WERI-Rb-1 (cell line): ENCODE measurements around the gene RASAL1.
"Not testable (repeated sequence)": the region's sequence is repeated elsewhere in the genome, so short reads cannot be mapped to it uniquely, and the experiment has no call there.

Source experiments
- DNase-seq: peaks from one replicate; pipeline ENCODE4 v3.0.0-alpha.2; 2020
- H3K27ac ChIP-seq: fragments of 250-450 bp; sonication (Bioruptor Pico); 2 replicates; pipeline ENCODE4 v1.5.1; 2020; ENCODE audit warnings: mild to moderate bottlenecking, moderate library complexity
- H3K27me3 ChIP-seq: fragments of 250-450 bp; sonication (Bioruptor Pico); 2 replicates; pipeline ENCODE4 v1.5.1; 2021; ENCODE audit warnings: mild to moderate bottlenecking, low read depth, moderate library complexity; ENCODE audit not compliant: insufficient read depth, severe bottlenecking
- H3K36me3 ChIP-seq: fragments of 250-450 bp; sonication (Bioruptor Pico); 2 replicates; pipeline ENCODE4 v1.5.1; 2020; ENCODE audit warnings: mild to moderate bottlenecking, moderate library complexity
- H3K4me3 ChIP-seq: 2 replicates; pipeline ENCODE4 v1.5.1; 2011; ENCODE audit warnings: low read depth, mild to moderate bottlenecking, control low read depth, low read length
- H3K9me3 ChIP-seq: fragments of 250-450 bp; sonication (Bioruptor Pico); 2 replicates; pipeline ENCODE4 v1.5.1; 2021; ENCODE audit warnings: mild to moderate bottlenecking, moderate library complexity; ENCODE audit not compliant: severe bottlenecking
- TF ChIP-seq, protein P1 (sequence below): IDR thresholded peaks from 2 replicates; pipeline ENCODE4 v1.5.1; 2011; ENCODE audit warnings: low read depth, mild to moderate bottlenecking, control low read depth, inconsistent platforms, low read length

Gene RASAL1

DNA sequence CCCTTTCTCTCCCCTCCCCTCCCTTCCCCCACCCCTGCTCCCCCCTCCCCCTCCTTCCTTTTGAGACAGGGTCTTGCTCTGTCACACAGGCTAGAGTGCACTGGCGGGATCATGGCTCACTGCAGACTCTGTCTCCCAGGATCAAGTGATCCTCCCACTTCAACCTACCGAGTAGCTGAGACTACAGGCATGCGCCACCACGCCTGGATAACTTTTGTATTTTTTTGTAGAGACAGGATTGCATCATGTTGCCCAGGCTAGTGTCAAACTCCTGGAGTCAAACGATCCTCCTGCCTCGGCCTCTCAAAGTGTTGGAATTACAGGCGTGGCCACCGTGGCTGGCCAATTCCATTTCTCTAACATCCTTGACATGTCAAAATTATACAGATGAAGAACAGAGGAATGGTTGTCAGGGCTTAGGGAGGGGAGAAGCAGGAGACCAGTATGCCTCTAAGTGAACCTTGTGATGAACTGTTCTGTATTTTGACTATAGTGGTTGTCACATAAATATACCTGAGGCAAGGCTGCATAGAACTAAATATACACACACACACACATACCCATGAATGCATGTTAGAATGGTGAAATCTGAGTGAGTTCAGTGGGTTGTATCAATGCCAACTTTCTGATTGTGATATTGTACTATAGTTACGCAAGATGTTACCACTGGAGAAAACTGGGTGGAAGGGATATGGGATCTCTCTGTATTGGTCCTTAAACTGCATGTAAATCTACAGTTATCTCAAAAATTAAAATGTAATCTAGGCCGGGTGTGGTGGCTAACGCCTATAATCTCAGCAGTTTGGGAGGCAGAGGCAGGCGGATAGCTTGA lies 10.4 kb upstream of the RASAL1 start:
- H3K27ac ChIP-seq: no peak overlapping the region
- no peak for DNase-seq
- no peaks in the 10 kb centered on the region for H3K9me3 ChIP-seq
- no peaks in the 10 kb centered on the region for H3K27me3 ChIP-seq
- H3K4me3 ChIP-seq: no peak overlapping the region
- no peaks in the 10 kb centered on the region for H3K36me3 ChIP-seq
- TF ChIP-seq, protein P1, sequence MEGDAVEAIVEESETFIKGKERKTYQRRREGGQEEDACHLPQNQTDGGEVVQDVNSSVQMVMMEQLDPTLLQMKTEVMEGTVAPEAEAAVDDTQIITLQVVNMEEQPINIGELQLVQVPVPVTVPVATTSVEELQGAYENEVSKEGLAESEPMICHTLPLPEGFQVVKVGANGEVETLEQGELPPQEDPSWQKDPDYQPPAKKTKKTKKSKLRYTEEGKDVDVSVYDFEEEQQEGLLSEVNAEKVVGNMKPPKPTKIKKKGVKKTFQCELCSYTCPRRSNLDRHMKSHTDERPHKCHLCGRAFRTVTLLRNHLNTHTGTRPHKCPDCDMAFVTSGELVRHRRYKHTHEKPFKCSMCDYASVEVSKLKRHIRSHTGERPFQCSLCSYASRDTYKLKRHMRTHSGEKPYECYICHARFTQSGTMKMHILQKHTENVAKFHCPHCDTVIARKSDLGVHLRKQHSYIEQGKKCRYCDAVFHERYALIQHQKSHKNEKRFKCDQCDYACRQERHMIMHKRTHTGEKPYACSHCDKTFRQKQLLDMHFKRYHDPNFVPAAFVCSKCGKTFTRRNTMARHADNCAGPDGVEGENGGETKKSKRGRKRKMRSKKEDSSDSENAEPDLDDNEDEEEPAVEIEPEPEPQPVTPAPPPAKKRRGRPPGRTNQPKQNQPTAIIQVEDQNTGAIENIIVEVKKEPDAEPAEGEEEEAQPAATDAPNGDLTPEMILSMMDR: no peak

DNA sequence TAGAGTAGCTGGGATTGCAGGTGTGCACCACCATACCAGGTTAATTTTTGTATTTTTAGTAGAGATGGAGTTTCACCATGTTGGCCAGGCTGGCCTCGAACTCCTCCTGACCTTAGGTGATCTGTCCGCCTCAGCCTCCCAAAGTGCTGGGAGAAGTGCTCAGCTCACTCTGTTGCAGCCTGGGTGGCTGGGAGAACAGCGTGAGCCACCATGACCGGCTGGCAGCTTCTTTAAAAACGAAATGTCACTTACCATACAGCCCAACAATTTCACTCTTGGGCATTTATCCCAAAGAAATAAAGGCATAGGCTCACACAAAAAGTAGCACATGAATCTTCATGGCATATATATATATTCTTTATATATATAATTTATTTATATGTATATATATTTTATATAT lies 9.2 kb upstream of the RASAL1 start:
- no peaks in the 10 kb centered on the region for H3K27me3 ChIP-seq
- no peaks in the 10 kb centered on the region for H3K9me3 ChIP-seq
- H3K36me3 ChIP-seq: no peaks in the 10 kb centered on the region
- TF ChIP-seq, protein P1: no peak
- H3K4me3 ChIP-seq: no peak overlapping the region
- DNase-seq: no peak
- no peak overlapping the region for H3K27ac ChIP-seq

- H3K9me3 ChIP-seq: no peaks in the 10 kb centered on the region
- H3K27me3 ChIP-seq: no peaks in the 10 kb centered on the region
- H3K36me3 ChIP-seq: no peaks in the 10 kb centered on the region
- TF ChIP-seq, protein P1: no peak
- H3K4me3 ChIP-seq: no peak overlapping the region
- H3K27ac ChIP-seq: no peak overlapping the region
- DNase-seq: no peak
Observed at GRCh38 chr12:113143959-113144358, 8.4 kb upstream of the RASAL1 start.

DNA sequence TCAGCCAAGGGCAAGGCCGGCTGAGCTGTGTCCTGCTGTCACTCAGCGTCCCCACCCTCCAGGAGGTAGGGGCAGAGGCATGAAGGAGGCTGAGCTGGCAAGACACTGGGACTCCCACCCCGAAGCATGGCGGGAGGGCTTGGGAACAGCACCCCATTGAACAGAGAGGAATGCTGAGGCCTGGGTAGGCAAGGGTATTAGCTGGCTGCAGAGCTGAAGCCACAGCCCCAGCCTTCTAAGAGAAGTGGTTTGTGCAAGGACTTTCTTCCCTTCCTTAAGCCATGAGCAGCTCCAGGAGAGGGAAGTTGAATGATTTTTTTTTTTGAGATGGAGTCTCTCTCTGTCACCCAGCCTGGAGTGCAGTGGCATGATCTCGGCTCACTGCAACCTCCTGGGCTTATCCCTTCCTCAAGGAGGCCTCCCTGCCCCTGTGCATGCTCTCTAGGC lies 7.3 kb upstream of the RASAL1 start:
- TF ChIP-seq, protein P1: no peak
- DNase-seq: no peak
- Histone ChIP-seq H3K4me3 (no peak overlapping the region), H3K9me3 (no peaks in the 10 kb centered on the region), H3K36me3 (no peaks in the 10 kb centered on the region), H3K27me3 (no peaks in the 10 kb centered on the region), H3K27ac (no peak overlapping the region)

GRCh38 chr12:113142173-113142885 lies 6.8 kb upstream of the RASAL1 start:
- H3K27ac ChIP-seq: no peak overlapping the region
- DNase-seq: no peak
- TF ChIP-seq, protein P1: no peak
- no peaks in the 10 kb centered on the region for H3K36me3 ChIP-seq
- no peak overlapping the region for H3K4me3 ChIP-seq
- no peaks in the 10 kb centered on the region for H3K9me3 ChIP-seq
- no peaks in the 10 kb centered on the region for H3K27me3 ChIP-seq

GRCh38 chr12:113141716-113142115 lies 6.2 kb upstream of the RASAL1 start:
- H3K9me3 ChIP-seq, H3K27ac ChIP-seq, H3K27me3 ChIP-seq, H3K36me3 ChIP-seq, H3K4me3 ChIP-seq, DNase-seq: not testable (repeated sequence)
